Brain pericyte (primary cell): ENCODE data around the gene CTIF.
A peak's percentile ranks its signal among the peaks of the same experiment; 100 is the strongest.

ENCODE experiments used
- DNase-seq: peaks from one replicate; pipeline ENCODE4 v3.0.0-alpha.2; 2012; ENCODE audit warnings: low read depth, low spot score

The CTIF gene

DNA sequence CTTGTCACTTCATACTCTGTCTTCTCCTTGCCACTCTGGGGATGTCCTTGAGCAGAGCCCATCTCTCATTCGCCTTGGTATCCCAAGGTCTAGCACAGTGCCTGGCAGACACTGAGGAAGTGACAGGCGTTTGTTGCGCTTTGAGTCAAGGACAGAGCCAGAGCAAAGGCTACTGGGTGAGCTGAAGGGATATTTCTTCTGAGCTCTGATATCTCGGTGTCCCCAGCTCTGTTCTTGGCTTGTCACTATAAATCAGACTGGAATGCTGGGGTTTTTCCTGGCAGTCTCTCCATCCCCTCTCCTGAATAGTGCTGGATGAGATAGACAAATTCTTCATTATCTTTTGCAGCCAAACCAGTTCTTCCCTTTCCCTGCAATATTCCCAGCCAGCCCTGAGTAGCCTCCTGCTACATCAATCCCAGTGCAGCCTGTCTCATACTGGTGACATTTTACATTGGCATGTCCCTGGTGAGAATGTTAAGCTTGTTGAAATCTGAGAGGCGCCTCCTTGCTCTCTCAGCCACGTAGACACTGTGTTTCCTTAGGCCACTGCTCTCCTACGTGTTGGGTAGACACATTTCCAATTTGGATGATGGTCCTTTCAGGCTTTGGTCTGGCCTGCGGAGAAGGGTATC, 61.7 kb downstream of the CTIF start:
- no peak for DNase-seq

DNA sequence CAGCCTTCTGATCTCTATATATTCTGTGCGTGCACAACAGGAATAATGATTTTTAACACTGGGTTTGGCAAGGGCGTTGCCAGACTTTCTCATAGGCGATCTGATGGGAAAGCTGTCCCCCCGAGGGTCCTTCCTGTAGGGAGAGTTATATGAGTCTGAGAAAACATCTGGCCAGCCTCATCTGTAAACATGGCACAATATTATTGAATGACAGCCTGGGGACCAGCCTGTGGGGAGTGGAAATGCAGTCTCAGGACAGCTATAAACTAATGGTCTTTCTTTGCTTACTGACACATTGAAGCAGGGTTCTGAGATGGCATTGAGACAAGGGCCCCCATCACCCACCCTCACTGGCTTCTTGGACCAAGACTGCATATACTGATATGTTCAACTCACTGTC, 62.5 kb downstream of the CTIF start:
- DNase-seq: no peak

DNA sequence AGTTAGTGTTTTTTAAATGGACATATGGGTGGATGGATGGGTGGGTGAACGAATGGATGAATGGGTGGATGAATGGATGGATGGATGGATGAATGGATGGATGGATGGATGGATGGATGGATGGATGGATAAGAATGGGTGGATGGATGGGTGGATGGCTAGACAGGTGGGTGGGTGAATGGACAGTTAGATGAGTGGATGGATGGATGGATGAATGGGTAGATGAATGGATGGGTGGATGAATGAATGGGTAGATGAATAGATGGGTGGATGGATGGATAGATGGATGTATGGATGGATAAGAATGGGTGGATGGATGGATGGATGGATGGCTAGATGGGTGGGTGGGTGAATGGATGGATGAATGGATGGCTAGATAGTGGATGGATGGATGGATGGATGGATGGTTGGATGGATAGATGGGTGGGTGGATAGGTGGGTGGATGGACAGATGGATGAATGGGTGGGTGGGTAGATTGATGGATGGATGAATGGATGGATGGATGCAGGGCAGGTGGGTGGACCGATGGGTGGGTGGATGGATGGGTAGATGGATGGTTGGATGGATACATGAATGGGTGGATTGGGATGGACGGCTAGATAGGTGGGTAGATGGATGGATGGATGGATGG, 64.0 kb downstream of the CTIF start:
- no peak for DNase-seq

DNA sequence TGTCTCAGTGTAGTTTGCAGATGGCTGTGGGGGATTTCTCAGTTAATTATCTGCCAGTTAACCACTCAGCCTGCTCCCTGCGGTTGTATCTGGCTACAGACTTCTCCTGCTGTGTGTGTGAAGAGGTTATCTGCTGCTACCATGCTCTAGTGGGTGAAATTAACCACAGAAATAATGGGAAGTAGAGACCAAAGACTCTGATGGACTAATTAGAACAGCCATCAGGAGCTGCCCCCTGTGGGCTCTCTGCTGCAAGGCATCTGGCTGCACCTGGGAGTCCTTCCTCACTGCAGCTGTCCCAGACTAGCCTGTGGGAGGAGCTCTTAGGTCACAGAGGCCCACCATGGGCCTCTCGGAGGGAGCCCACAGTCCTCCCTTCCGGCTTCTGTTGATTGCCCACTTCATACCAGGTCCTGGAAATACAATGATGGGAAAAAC, 66.6 kb downstream of the CTIF start:
- no peak for DNase-seq

DNA sequence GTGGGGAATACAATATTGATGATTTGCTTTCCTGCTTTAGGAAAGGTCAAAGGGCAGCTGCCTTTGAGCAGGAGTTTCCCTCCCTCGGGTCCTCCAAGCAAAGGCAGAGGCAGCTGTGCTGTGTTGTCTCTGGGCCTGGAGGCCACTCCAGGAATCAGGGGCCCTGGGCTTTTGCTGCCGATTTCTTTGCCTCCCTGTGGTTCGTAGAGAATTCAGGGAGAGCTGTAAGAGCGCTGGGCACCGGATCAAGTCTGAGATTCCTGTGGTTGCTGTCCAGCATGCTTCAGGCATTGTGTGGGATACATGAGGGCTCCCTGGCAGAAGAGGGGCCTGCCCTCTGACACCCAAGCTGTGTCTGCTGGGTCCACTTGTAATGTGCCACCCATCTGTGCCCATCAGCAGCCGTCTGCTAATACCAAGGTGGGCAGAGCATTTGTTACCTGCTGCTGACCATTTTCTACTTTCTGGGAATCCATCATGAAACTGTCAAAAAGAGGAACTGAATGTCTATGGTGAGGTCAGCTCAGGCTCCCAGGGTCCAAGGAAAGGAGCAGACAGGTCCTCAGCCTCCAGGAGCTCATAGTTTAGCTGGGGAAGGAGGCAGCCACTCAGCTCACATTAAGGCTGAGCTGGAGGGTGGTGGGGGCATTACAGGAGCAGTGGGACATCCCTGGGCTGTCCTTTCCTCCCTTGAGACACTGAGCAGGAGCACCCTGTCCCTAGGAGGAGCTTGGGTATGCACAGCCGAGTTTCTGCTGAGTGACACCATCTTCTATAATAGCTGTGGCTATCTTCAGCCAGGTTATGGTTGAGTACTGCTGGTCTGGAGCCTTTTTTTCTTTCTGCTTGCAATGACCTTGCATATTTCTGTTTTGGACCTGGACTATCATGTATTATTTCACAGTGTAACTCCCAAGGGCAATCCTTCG, 68.5 kb downstream of the CTIF start:
- DNase-seq: peak; percentile 59

DNA sequence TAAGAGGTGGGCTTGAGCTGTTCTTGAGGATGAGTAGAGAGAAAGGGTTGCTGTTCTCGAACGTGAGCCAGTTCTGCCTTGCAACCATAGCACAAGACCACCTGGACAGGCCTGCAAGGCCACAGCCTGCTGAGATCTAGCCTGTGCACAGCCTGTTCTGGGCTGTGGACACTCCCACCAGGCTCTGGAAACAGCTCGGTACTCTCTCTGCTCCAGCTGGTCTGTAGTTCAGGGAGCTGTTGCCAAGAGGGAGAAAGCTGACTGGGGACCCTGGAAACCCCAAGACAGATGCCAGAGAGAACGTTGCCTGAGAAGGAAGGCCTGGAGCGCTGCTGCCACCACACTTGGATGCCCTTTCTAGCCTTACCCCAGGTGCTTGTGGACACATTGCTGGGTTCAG, 69.8 kb downstream of the CTIF start:
- no peak for DNase-seq

DNA sequence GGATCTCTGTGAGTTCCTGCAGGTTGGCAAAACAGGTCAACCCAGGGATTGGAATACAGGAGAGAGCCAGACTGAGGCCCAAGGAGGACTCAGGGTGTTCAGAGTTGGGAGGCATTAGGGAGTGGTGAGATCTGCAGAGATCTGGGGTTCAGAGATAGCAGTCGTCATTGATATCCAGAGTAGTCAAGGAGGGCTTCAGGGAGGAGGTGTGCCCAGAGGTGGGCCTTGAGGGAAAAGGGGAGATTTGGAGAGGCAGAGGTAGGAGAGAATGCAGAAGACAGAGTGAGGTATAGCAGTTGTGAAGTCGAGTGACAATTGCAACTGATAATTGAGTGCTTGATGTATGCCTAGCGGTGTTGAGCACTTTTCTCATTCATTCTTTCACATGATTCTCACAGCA, 70.3 kb downstream of the CTIF start:
- no peak for DNase-seq

DNA sequence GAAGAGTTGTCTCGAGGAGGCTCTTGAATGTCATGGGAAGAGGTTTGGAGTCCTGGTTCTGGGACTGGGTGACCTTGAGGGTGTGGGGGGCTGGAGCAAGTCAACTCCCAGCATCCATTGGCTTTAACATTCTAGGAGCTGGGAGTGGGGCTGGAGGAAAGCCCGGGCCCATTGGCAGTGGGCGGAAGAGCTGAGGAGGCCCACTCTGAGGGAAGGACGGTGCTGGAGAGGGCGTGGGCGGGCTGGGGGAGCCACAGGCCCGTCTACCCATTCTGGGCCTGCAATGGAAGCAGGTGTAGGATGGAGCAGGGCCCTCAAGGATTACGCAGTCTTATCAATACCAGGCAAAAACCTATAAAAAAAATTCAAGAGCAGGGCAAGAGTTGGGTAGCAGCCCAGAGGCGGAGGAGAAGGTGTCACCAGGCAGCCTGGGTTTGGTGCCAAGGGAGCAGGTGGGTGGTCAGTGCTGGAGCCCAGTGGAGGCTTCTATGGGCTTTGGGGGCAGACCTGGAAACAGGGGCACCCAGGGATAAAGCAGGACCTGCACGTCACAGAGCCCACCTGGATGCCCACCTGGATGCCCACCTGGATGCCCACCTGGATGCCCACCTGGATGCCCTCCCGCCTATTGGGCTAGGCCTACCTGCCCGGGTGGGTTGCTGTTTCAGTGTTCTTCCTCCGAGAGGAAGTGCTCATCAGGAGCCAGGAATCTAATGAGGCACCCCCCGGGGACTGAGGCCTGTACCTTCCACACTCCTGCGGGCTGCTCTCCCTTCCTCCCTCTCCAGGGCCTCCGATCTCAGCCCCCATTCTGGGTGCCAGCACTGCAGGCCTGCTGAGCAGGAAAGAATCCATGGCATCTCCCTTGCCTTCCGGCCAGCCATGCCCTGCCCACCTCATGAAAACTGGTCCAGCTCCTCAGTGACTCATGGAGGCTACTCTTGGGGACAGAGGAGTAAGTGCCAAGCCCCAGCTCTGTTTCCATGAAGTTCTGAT, 71.3 kb downstream of the CTIF start:
- DNase-seq: no peak

DNA sequence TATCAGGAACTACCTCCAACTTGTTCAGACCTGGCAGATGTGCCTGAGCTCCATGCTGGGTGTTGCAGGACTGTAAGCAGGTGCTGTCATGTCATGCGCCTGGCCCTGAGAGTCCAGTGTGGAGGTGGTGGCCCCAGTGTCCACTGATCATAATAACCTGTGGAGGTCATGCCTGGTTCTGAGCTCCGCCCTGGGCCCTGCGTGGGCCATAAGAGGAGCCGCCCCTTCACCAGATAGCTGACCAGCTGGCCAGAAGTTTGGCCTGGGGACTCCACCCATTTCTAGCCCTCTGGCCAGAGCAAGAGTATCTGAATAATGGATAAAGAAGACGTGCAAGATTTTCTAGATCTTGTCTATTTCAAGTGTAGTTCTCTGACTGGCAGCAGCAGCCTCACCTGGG, 72.4 kb downstream of the CTIF start:
- DNase-seq: no peak

DNA sequence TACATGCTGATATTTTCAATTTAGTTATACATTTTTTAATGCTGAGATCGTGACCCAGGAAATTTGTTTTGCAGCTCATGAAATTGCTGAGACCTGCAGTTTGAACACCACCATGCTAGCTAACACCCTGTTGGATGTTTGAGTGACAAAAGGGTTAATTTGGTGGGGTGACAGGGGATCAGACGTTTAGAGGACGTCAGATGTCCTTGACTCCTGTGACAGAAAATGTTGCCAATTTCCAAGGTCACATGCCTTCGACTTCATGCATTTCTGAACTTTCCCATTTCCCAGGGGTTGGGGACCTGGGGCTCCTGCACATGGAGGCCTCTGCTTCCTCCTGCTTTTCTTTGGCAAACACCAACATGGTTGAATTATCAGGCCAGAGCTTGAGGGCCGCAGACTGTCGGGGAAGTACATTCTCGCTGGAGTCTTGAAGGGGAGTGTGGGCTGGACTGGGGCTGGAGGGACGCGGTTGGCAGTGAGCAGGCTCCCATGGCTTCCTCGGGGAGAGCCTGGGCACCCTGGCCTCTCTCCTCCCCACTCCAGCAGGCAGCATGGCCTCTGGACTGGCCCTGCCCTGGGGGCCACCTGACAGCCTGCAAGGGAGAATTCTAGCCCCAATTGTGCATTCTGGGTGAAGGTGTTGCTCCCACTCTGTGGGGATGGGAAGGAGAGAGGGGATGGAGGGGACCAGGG, 73.1 kb downstream of the CTIF start:
- no peak for DNase-seq

DNA sequence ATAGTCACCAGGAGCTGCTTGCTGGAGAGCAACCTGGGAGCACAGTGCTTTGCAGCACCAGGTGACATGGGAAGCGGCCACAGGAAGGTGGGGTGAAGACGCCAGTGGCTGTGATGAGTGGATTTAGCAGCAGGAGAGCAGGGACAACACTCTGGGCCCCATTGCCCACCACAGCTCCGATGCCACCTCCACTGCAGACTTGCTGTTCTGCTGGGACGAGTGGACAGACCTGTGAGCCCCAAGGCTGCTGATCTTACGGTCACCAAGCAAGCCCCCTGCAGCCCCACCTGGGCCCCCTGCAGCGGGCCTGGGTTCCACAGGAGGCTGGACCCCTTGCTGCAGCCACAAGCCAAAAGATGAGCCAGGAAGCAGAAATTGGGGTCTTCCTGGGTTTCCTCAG, 73.7 kb downstream of the CTIF start:
- no peak for DNase-seq

DNA sequence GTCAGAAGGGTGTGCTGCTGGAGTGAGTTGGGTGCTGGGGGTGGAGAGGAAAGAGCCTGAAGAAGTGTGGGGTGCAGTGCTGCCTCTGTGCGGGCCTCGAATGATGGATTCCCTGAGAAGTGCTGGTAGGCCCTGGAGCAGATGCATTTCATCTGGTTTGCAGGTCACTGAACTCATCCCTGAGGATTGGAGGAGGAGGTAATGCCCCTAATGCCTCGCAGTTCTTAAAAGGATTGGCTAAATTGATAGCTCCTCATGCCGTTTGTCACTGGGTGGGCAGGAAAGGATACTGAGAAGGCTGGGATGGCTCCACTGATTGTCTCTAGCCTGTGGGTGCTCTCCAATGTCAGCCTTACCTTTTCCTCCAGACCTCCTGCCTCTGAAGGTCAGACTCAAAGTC, 74.1 kb downstream of the CTIF start:
- DNase-seq: no peak

DNA sequence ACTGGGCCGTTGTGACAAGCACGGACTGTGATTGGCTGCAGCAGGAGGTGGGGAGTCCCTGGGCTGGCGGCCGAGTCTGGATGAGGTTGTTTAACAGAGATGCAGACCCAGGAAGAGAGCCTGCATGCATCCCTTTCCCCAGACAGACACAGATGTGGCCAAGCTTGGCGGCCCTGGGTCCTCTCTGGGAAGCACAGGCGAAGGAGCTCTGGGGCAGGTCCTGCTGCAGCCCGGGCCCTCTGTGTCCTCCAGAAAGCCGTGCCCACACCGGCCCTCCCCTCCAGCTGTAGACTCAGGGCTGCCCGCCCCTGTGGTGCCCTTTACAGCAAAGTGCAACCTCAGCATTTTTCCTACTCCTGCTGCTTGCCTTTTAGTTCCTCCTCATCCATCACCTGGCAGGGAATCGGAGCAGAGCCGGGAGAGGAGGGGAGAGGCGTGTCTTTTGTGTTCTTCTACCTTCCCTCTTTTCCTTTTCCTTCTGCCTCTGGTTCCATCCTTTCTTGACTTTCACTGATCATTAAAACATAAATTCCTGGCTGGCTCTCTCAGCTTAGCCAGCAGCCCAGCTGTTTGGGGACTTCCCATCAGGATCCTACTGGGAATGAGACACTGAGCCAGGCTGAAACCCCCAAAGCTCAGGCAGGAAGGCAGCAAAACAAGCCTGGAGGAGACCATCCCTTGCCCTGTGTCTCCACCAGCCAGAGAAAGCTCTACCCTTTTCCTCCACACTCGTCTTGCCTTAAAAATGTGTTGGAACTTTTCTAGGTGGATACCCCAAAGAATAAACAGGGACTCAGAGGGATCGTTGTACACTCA, 75.0 kb downstream of the CTIF start:
- DNase-seq: no peak

DNA sequence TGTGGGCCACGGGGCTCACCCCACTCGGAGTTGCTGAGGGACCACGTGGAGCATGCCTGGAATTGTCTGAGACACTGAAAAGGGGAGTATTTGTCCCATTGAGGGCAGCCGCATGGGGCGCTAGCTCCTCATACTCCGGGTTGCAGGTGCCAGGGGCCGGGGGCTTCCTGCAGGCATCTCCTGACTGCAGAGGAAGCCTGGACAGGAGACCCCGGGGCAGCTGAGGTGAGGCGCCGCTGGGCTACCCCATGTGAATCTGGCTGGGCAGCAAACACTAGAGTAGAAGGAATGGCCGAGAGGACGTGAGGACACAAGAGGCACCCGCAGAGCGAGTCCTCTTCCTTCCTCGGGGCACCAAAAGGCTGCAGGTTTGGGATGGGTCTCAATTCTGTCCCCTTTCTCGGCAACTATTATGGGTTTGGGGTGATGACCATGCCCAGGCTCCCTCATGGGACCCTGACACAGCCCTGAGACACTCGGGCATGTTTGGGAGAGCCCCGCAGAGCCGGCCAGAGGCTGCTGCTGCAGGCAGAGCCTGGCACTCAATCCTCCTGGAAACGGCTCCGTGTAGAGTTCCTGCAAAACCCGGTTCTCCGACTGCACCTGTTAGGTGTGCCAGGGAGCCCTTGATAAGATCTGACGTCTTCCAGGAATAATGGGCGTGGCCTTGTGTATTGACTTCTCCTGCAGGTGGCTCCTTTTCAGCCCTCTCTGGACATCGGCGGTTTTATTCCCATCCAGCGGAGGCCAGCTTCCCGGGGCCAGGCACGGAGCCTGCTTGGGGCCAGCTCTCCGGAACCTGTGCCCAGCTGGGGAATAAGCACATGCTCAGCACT, 77.0 kb downstream of the CTIF start:
- no peak for DNase-seq

DNA sequence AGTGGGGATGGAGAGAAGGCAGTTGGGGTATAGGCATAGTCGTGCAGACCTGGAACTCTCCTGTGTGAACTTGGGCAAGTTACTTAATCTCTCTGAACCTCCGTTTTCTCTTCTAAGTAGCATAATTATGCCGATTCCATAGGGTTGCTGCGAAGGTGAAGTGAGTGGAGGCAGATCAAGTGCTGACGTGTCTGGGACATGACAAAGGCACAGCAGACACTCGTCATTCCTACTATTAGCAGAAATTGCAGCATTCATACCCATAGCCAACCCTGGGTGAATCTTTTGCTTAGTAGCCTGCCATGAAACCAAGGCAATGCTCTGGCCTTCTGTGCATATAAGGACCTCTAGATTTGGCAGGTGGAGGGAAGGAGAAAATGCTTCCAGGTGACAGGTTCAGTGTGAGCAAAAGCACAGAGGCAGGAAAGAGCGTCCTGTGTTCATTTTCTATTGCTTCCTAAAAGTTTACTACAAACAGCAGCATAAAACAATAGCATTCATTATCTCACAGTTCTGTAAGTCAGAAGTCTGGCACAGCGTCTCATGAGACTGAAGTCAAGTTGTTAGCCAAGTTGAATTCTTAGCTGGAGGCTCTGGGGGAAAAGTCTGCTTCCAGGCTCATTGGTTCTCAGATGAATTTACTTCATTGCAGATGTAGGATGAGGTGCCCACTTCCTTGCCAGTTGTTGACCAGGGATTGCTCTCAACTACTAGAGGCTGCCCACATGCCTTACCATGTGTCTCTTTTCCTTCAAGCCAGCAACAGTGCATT, 77.8 kb downstream of the CTIF start:
- no peak for DNase-seq

DNA sequence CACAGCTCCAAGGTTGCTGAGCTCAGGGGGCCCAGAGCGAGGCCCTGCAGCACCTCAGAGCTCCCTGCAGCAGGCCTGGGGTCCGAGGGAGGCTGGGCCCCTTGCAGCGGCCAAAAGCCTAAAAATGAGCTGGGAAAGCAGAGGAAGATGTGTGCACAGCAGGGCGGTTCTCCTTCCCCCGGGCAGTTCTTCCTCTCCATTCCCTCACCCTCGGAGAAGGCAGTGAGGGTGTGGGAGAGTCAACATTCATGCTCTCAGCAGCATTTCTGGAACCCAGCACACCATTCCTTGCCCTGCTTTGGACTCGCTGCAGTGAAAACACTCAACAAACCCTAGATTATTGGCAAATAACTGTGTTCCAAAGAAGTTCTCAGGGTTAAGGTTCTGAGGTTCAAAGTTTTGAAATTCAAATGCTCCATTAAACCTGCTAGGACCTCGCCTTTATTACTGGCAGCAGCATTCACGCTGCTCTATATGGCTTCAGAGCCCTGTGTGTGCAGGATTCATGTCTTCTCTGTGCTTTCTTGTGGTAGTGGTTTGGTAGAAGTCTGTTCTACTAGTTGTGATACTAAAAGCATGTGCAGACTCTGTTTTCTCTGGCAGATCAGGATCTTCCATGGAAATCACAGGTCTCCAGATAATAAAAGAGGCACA, 79.1 kb downstream of the CTIF start:
- DNase-seq: no peak

DNA sequence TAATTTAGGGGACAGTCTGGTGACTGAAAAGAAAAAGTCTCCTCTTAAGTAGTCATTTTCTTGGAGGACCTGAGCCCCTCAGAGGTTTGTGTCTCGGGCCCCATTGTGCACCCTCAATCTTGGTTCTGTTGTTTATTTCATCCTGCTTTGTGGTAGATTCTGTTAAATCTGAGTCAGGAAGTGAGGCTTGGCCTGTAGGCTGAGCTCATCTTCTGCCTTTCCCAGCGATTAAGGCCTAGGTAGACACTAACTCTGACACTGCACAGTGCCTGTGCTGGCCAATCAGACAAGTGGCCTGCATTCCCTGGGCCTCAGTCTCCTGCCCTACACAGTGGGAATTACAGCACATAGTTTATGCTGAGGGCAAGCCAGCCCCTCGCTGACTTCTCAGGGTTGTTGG, 80.2 kb downstream of the CTIF start:
- no peak for DNase-seq

DNA sequence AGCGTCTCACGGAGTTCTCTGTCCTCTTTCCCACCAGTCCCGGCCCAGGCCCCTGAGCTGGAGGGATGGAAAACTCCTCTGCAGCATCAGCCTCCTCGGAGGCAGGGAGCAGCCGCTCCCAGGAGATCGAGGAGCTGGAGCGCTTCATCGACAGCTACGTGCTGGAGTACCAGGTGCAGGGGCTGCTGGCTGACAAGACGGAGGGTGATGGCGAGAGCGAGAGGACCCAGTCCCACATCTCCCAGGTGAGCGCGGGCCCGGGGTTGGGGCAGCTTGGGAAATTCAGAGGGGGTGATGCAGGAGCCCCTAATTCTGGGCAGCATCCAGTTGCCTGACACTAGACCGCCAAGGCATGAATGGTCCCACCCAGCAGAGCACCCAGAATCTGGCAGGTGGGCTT, 80.7 kb downstream of the CTIF start:
- no peak for DNase-seq
